Astrocyte of the spinal cord (primary cell): ENCODE data around the gene PPFIBP2.

ENCODE experiments used
- DNase-seq: peaks from one replicate; pipeline ENCODE4 v3.0.0; 2011; ENCODE audit warnings: low read depth, low spot score
- H3K4me3 ChIP-seq: 2 replicates; pipeline ENCODE4 v1.5.1; 2011; ENCODE audit warnings: low read depth, mild to moderate bottlenecking, low read length, moderate library complexity
- CTCF ChIP-seq: IDR thresholded peaks from 2 replicates; pipeline ENCODE4 v1.5.1; 2012; ENCODE audit warnings: low read depth, mild to moderate bottlenecking, low read length, inconsistent platforms
- in situ Hi-C: cut with HindIII; loops from 2 replicates; pipeline ENCODE4 v1.10.0; 2017; ENCODE audit warnings: low sequenced_read_pairs

PPFIBP2 gene

DNA sequence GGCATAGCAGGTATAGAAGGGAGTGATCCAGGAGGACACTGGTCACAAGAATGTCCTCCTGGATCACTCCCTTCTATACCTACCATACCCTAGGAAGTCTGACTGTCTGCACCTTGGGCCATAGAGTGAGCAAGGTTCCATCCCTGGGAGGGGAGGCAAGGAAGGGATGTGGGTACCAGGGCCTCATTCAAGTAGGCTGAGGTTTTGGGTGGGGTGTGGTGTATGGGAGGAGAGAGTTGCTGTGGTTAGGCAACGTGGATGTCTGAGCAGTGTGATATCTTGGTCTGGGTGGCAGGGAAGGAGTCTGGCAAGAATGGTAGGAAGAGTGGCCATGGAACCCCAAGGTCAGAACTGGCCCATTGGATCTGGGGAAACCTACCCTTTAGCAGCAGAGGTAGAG lies 13.2 kb downstream of the PPFIBP2 start:
- no peak for TF ChIP-seq CTCF
- in situ Hi-C loops: no loop called here
- no peak overlapping the region for H3K4me3 ChIP-seq
- DNase-seq: no peak

- H3K4me3 ChIP-seq: no peak overlapping the region
Measured at GRCh38 chr11:7528514-7529049, 14.8 kb downstream of the PPFIBP2 start.

DNA sequence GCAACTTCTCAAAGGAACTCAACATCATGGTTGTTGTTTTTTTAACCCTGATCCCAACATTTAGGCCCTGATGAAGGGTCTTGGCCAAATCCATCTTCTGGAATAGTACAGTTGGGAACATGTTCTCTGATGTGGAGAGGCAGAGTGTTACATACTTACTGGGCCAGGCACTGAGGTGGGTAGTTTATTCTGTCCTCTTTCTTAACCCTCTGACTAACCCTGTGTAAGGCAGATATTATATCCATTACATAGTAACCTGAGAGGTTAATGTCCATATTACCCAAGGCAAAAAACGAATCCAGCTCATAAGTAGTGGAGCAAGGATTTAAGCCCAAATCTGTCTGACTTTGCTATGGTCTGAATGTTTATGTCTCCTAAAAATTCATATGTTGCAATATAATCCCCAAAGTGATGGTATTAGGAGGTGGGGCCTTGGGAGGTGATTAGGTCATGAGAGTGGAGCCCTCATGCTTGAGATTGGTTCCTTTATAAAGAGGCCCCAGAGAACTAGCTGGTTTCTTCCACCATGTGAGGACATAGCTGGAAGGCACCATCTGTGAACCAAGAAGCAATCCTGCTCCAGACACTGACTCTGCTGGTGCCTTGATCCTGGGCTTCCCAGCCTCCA lies 16.3 kb downstream of the PPFIBP2 start:
- in situ Hi-C loops: no loop called here
- H3K4me3 ChIP-seq: no peak overlapping the region
- no peak for TF ChIP-seq CTCF
- no peak for DNase-seq

More at GRCh38 chr11:7528514-7529049, 14.8 kb downstream of the PPFIBP2 start:
- DNase-seq: no peak
- in situ Hi-C loops: no loop called here
- TF ChIP-seq CTCF: no peak

- no peak for TF ChIP-seq CTCF
- in situ Hi-C loops: no loop called here
- DNase-seq: no peak
- H3K4me3 ChIP-seq: no peak overlapping the region
Measured at GRCh38 chr11:7531011-7531410, 17.2 kb downstream of the PPFIBP2 start.

GRCh38 chr11:7532405-7533145 lies 18.8 kb downstream of the PPFIBP2 start:
- DNase-seq: no peak
- TF ChIP-seq CTCF: no peak
- in situ Hi-C loops: no loop called here
- no peak overlapping the region for H3K4me3 ChIP-seq

GRCh38 chr11:7533199-7534041 lies 19.6 kb downstream of the PPFIBP2 start:
- DNase-seq: no peak
- no peak for TF ChIP-seq CTCF
- no peak overlapping the region for H3K4me3 ChIP-seq
- in situ Hi-C loops: no loop called here
